HG03520 (cell line): ENCODE results near the gene CHCHD1.
"Not testable (repeated sequence)": the region's sequence is repeated elsewhere in the genome, so short reads cannot be mapped to it uniquely, and the experiment has no call there.

Source experiments
- ATAC-seq: cut with Tn5 transposase; IDR thresholded peaks from one replicate; pipeline ENCODE4 v1.9.1; 2021; ENCODE audit warnings: mild to moderate bottlenecking, moderate library complexity; ENCODE audit not compliant: unreplicated experiment

The CHCHD1 gene

DNA sequence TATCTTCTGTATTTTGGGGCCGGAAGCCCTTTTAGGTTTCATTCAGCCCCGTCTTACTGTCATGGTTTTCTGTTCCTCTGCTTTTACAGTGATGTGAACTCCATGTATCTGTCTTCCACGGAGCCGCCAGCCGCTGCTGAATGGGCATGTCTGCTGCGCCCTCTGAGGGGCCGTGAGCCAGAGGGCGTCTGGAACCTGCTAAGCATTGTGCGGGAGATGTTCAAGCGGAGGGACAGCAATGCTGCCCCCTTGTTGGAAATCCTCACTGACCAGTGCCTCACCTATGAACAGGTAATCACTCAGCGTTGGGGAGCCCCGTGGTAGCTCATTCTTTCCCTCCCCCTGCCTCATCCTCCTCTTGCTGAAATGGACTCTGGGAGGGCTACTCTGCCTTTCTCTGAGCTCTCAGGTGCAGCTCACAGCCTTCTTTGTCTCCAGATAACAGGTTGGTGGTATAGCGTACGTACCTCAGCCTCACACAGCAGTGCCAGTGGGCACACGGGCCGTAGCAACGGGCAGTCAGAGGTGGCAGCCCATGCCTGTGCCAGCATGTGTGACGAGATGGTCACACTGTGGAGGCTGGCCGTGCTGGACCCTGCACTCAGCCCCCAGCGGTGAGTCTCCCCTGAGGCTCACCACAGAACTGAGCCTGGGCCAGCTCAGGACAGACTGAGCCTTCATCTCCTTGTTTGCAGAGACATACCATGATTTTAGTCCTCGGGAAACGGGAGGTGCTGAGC lies 9.2 kb downstream of the CHCHD1 start:
- no peak for ATAC-seq

DNA sequence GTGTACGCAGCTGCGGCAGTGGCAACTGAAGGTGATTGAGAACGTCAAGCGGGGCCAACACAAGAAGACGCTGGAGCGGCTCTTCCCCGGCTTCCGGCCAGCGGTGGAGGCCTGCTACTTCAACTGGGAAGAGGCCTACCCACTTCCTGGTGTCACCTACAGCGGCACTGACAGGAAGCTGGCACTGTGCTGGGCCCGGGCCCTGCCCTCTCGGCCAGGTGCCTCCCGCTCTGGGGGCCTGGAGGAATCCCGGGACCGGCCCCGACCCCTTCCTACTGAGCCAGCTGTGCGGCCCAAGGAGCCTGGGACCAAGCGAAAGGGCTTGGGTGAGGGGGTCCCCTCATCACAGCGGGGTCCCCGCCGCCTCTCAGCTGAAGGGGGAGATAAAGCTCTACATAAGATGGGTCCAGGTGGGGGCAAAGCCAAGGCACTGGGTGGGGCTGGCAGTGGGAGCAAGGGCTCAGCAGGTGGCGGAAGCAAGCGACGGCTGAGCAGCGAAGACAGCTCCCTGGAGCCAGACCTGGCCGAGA lies 10.1 kb downstream of the CHCHD1 start:
- no peak for ATAC-seq

DNA sequence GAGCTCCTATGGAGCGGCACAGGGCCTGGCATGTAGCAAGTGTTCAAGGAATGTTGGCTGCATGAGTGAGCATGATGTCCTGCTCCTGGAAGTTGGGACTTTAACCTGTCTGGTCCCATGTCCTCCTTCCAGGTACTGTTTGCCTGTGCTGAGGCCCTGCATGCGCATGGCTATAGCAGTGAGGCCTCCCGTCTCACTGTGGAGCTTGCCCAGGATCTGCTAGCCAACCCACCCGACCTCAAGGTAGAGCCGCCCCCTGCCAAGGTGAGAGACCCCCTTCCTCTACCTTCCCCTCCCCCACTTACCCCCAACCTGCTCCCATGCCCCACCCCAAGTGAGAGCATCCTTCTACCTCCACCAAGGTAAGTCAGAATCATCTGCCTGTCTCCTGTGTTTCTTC lies 11.6 kb downstream of the CHCHD1 start:
- no peak for ATAC-seq

DNA sequence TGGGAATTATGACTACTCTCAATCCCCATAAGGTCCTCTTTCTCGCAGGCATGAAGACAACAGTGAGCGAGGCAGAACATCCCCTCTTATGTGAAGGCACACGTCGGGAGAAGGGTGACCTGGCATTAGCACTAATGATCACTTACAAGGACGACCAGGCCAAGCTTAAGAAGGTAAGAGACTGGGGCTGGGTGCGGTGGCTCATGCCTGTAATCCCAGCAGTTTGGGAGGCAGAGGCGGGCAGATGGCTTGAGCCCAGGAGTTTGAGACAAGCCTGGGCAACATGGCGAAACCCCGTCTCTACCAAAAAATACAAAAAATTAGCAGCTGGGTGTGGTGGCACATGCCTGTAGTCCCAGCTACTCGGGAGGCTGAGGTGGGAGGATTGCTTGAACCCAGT lies 13.6 kb downstream of the CHCHD1 start:
- ATAC-seq, result not testable (repeated sequence)

DNA sequence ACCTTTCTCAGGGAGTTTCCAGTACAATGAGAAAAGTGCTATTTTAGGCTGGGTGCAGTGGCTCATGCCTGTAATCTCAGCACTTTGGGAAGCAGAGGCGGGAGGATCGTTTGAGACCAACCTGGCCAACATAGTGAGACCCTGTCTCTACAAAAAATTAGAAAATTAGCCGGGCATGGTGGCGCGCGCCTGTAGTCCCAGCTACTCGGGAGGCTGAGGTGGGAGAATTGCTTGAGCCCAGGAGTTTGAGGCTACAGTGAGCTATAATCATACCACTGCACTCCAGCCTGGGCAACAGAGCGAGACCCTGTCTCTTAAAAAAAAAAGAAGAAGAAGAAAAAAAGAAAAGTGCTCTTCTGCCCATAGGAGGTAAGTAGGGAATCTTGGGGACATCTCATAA lies 14.2 kb downstream of the CHCHD1 start:
- not testable (repeated sequence) for ATAC-seq

DNA sequence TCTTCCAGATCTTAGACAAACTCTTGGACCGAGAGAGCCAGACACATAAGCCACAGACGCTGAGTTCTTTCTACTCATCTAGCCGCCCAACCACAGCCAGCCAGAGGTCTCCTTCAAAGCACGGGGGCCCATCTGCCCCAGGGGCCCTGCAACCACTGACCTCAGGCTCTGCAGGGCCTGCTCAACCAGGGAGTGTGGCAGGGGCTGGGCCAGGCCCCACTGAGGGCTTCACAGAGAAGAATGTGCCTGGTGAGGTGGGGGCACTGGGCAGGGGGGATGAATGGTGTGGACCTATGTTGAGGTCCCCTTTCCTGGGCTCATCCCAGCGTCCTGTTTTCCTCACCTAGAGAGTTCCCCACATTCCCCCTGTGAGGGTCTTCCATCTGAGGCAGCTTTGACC lies 14.9 kb downstream of the CHCHD1 start:
- no peak for ATAC-seq

DNA sequence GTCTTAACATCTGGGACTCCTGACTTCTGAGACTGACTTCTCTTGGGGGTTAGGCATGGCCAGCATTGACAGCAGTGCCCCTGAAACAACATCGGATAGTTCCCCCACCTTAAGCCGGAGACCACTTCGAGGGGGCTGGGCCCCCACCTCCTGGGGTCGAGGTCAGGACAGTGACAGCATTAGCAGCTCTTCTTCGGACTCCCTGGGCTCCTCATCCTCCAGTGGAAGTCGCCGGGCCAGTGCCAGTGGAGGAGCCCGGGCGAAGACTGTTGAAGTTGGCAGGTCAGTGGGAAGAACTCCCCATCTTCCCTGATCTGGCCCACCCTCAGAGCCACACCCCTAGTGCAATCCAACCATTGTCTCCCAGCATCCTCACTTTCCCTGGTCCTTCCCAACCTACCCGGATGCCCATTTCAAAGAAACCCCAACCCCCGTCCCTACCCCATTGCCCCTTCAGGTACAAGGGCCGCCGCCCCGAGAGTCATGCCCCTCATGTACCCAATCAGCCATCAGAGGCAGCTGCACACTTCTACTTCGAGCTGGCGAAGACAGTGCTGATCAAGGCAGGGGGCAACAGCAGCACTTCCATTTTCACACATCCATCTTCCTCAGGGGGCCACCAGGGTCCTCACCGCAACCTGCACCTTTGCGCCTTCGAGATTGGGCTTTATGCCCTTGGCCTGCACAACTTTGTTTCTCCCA lies 15.6 kb downstream of the CHCHD1 start:
- ATAC-seq, result no peak

DNA sequence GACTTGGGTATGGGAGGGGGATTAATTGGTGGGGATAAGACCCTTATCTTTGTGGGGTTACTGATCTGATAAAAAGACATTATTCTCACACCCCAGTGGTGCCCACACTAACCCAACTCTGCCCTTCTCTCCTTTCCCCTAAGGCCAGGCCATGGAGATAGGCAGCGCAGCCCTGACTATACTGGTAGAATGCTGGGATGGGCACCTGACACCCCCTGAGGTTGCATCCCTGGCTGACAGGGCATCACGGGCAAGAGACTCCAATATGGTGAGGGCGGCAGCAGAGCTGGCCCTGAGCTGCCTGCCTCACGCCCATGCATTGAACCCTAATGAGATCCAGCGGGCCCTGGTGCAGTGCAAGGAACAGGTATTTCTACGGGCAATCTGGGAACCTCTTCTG lies 16.2 kb downstream of the CHCHD1 start:
- ATAC-seq, result no peak

DNA sequence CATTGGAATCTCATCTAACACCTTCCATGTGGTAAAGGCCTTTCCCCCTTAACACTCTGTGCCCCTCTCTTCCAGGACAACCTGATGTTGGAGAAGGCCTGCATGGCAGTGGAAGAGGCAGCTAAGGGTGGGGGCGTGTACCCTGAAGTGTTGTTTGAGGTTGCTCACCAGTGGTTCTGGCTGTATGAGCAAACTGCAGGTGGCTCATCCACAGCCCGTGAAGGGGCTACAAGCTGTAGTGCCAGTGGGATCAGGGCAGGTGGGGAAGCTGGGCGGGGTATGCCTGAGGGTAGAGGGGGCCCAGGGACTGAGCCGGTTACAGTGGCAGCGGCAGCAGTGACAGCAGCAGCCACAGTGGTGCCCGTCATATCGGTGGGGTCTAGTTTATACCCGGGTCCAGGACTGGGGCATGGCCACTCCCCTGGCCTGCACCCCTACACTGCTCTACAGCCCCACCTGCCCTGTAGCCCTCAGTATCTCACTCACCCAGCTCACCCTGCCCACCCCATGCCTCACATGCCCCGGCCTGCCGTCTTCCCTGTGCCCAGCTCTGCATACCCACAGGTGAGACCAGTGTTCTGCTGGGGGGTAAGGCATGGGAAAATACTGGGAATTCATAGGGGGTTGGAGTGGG lies 17.2 kb downstream of the CHCHD1 start:
- ATAC-seq, result no peak

DNA sequence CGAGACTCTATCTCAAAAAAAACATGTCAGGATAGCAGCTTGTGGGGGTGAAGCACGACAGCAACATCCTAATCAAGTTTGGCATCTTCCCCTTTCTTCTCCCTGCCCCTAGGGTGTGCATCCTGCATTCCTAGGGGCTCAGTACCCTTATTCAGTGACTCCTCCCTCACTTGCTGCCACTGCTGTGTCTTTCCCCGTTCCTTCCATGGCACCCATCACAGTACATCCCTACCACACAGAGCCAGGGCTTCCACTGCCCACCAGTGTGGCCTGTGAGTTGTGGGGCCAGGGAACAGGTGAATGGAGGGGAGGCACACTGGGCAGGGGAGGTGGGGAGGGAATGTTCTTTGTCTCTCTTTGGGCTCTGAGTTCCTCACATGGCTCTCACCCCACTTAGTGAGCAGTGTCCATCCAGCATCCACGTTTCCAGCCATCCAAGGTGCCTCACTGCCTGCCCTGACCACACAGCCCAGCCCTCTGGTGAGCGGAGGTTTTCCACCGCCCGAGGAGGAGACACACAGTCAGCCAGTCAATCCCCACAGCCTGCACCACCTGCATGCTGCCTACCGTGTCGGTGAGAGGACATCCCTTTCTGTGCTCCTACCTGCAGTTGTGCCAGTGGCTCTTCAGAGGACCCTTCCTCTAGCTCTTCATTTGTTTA lies 18.2 kb downstream of the CHCHD1 start:
- ATAC-seq, result no peak

DNA sequence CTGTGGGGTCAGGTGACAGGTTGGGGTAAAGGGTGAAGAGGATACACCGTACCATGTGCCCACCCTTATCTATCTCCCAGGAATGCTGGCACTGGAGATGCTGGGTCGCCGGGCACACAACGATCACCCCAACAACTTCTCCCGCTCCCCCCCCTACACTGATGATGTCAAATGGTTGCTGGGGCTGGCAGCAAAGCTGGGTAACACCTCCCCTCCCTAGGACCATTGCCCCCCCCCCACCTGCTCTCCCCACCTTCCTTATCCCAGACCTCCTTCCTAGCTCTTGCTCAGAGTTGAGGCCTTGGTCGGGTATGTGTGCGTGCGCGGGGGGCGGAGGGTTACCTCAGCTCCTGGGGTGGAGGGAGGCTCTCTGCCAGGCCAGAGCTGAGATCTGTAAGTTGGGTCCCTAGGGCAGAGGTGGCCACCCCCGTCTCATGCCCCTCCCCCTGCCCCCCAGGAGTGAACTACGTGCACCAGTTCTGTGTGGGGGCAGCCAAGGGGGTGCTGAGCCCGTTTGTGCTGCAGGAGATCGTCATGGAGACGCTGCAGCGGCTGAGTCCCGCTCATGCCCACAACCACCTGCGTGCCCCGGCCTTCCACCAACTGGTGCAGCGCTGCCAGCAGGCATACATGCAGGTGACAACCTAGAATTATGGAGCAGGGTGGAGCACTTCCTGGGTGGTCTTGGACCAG lies 18.9 kb downstream of the CHCHD1 start:
- ATAC-seq, result no peak

DNA sequence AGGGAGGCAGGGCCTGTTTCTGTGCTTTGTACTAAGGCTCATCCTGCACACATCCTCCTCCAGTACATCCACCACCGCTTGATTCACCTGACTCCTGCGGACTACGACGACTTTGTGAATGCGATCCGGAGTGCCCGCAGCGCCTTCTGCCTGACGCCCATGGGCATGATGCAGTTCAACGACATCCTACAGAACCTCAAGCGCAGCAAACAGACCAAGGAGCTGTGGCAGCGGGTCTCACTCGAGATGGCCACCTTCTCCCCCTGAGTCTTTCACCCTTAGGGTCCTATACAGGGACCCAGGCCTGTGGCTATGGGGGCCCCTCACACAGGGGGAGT lies 19.4 kb downstream of the CHCHD1 start:
- no peak for ATAC-seq

DNA sequence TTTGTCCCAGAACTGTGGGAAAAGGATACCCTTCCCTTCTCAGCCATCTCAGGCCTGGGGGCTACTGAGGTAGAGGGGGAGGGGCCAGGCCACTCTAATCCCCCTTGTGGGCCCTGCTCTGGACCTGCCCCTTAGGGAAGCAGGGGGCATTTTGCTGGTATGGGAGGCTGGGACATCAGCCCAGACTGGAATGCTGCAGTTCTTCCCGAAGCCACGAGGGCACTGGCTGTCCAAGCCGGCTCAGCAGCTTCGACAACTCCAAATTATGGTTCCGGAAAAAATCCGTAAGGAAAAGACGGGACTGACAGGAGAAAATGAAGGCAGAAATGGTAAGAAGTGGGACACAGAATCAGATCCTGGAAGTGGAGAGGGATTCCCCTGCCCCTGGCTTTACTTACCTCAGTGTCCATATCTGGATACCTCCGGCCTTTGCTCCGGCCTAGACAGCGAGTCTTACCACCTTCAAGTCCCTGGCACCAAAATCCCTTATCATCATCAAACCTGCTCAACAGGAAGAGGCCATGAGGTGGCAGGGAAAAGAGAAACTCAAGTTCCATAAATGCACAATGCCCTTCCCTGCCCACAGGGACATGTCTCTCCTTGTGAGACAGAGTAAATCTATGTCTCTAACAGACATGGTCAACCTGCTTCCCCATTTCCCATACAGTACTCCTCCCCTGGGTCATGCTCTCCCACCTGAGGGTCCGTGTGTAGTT lies 20.6 kb downstream of the CHCHD1 start:
- ATAC-seq, result no peak

DNA sequence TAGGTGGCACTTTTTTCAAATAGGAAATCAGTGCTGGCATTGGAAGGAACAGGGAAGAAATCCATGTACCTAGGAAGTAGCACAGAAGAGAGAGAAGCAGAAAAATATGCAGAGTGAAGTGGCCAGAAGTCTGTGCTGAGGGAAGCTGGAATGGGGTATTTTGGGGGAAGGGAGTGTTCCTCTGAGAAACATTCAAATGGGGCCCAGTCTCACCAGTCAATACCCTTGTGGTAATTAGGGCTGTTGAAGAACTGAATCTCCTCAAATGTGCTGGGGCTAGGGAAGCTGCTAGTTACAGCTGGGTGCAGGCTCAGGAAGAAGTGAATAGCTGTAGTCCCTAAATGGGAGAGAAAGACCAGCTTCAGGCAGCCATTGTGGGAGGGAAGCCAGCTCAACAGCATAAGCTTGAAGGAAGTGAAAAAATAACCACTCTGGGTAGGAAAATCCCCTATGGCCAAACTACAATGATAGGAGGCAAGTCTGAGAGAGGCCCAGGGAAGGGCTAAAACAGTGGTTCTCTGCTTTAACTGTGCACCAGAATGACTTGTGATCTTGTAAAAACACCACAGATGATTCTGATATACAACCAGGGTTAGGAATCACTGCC lies 21.9 kb downstream of the CHCHD1 start:
- ATAC-seq, result no peak

DNA sequence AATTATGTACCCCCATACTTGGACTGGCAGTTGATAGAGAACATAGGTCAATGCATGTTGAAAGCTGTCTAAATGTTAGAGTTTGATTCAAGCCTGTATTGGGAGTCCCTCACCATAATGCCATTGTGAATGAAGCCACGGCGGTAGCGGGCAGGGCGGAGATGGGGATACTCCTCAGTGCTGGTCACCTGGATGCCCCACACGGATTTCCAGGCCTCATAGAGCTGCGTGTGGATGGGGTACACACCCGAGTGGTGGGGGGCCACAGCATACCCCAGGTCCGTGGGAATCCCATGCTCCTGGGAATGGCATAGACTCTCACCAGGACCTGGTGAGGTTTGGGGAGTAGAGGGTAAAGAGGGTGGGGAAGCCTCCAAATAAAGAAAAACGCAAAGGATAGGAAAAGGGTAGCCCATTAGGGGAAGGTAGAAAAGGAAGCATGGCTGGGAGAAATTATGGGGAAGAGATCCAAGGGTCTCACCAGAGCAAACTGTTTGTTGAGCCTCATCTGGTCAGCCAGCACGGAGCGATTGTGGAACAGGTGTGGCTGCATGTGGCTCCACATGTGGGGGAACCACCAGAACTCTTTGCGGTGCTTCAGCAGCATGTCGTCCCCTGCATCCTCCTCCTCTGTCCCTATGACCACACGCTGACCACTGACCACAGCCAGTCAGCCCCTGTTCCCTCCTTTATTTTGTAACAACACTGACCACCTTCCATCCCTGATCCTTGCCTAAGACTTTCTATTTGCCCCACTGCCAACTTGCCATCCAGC lies 24.5 kb downstream of the CHCHD1 start:
- ATAC-seq, result no peak

DNA sequence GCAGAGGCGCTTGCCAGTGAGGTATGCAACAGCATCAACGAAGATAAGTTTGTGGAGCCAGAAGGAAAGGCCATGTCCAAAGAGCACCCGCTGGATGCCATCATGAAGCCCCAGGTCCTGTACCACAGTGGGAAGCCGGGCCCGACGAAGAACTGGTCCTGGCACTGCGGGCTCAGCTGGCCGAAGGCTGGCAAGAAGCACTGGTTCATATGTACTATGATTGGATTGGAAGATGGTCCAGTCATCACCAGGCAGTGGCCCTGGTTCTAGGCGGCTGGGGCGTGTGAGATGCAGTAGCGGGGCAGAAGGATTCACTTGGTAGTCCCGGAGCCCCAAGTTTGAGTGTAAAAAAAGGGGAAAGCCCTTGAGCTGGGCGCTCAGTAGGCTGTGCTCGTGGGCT lies 25.6 kb downstream of the CHCHD1 start:
- ATAC-seq, result no peak

DNA sequence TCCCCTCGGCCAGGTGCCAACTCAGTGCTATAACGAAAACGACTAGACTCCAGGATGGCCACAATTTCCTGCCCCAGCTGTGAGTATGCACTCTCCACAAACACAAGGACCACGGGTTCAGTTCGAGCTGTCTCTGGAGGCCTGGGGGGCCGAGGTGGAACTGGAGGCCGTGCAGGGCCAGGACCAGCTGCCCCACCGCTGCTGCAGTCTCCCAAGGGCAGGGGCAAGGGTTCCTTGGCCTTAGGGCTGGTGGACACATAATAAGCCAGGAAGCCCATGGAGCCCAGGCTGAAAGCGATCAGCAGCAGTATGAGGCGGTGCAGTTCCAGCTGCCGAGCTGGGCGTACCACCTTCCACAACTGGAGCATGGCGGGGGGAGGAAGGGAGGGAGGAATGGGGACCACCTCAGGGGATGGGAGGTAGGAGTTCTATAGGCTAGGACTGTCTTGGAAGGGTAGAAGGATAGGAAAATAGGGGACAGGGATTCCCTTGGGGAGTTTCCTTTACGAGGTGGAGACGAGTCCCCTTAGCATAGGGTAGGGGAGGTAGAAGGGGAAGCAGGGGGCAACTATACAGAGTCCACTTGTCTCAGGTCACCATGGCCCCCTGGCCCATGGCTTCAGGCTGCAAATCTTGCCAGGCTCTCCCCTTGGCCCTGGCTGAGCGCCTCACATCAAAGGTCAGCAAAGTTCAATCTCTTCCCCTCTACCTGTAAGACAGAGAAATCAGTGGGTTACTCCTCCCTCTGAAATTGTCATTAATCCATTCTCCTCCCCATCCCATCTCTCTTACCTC lies 26.4 kb downstream of the CHCHD1 start:
- ATAC-seq, result no peak

DNA sequence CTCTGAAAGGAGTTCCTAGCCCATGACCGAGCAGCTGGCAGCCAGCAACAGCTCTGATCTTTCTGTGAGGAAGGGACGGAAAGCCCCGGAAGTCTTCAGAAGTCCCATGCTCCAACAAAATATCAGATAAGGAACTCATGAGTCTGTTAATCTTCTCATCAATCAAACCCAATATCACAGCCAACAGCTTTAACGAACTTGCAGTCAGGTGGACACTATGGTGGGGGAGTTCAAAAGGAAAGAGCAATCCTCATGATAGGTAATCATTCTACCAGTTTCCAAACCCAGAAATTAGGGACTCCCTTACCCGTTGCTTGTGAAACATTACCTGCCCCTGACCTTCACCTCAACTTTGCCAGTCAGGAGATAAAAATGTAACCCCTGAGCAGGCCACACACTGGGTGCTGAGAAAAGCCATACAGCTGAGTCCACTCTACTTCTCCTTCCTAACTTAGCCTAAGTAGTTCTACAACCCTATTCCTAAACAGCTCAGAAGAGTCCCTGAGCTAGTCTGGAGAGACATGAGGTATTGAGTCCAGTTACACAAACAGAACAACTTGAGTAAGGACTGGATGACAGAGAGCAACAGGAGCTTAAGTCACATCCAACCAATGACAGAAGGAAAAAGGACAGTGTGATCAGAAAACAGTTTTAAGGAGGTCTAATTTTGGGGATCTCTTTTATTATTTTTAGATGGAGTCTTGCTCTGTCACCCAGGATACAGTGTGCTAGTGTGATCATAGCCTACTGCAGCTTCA lies 27.4 kb downstream of the CHCHD1 start:
- no peak for ATAC-seq
